ENCODE data around the gene ADCY4. TPM values are rescaled to one million over a fixed set of nuclear protein-coding genes. Genes with fewer than 3 reads are reported as not detected.

The ADCY4 gene
- total and polyA plus RNA-seq, 2 donors (not counting 3 experiments of a cell fraction or from before 2014, with no cell fraction given) = 81.6 to 84.0 TPM

DNA sequence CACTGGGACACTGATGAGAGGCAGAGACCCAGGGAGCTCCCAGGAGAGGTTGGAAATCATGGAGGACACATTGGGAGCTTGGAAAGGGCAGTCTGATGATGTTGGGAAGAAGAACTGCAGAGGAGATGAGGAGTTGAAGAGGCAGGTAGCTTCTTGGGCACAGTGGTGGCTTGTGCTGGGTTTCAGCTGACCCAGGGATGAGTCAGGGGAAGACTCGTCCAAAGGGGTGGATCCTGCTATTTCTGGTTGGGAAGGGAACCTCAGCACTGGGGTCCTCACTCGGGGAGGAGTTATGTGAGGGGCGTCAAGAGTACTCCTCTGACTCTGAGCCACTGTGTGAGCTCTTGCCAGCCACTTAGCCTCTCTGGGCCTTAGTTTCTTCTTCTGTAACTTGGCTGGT lies 11.5 kb downstream of the ADCY4 start:
- no peak overlapping the region for H3K27ac ChIP-seq (ENCODE audit: insufficient read depth, low read depth, low read length)
- POLR2A ChIA-PET = no interaction called here
- H3K9me3 ChIP-seq (replicated peaks; ENCODE audit: control insufficient read depth, insufficient read depth, low read length) = no peaks in the 10 kb centered on the region
- intact Hi-C loops (cut with micrococcal nuclease) (no loop called here), dilution Hi-C loops (cut with MboI; ENCODE audit: extremely low pct_ligation_motif_present, low sequenced_read_pairs) (no loop called here)
- H3K9ac ChIP-seq (replicated peaks; ENCODE audit: extremely low read depth, insufficient read depth, low read length) = no peak overlapping the region
- no peak for TF ChIP-seq POLR2A (IDR thresholded peaks at IDR 0.05; ENCODE audit: low read depth, low read length)
- no peak for TF ChIP-seq FOS (IDR thresholded peaks at IDR 0.05; ENCODE audit: borderline replicate concordance, insufficient read depth, low read length)
- TF ChIP-seq JUN (IDR thresholded peaks at IDR 0.05; ENCODE audit: borderline replicate concordance, insufficient read depth, insufficient read length, low read depth) = no peak
- TF ChIP-seq POLR2AphosphoS5 (IDR thresholded peaks at IDR 0.05; ENCODE audit: insufficient read depth, low read depth, low read length) = no peak
- TF ChIP-seq, protein P1, sequence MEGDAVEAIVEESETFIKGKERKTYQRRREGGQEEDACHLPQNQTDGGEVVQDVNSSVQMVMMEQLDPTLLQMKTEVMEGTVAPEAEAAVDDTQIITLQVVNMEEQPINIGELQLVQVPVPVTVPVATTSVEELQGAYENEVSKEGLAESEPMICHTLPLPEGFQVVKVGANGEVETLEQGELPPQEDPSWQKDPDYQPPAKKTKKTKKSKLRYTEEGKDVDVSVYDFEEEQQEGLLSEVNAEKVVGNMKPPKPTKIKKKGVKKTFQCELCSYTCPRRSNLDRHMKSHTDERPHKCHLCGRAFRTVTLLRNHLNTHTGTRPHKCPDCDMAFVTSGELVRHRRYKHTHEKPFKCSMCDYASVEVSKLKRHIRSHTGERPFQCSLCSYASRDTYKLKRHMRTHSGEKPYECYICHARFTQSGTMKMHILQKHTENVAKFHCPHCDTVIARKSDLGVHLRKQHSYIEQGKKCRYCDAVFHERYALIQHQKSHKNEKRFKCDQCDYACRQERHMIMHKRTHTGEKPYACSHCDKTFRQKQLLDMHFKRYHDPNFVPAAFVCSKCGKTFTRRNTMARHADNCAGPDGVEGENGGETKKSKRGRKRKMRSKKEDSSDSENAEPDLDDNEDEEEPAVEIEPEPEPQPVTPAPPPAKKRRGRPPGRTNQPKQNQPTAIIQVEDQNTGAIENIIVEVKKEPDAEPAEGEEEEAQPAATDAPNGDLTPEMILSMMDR (IDR thresholded peaks at IDR 0.05; ENCODE audit: extremely low read depth in 1 of 2, insufficient read depth in 1 of 2, low read depth in 1 of 2, low read length in 2 of 2) = no peak
- TF ChIP-seq, protein P2, sequence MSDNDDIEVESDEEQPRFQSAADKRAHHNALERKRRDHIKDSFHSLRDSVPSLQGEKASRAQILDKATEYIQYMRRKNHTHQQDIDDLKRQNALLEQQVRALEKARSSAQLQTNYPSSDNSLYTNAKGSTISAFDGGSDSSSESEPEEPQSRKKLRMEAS (IDR thresholded peaks at IDR 0.05; ENCODE audit: insufficient read depth, insufficient read length) = no peak
- TF ChIP-seq EZH2 (IDR thresholded peaks at IDR 0.05; ENCODE audit: borderline replicate concordance, low read depth, low read length, severe bottlenecking) = no peak
- no peak for TF ChIP-seq GATA2 (IDR thresholded peaks at IDR 0.05; ENCODE audit: insufficient read depth, insufficient read length, low read depth, low read length)
- TF ChIP-seq MYC (IDR thresholded peaks at IDR 0.05; ENCODE audit: low read depth, low read length) = no peak
- no TSS peak for BruUV-seq (replicated peaks)
- H3K9me1 ChIP-seq (replicated peaks; ENCODE audit: control insufficient read depth, extremely low read depth, insufficient read depth, low read length) = no peaks in the 10 kb centered on the region
- CTCF ChIA-PET = interaction anchor here (4.4 to 20.1 kb wide), 3 partner anchors 10 to 111 kb away, joined by 14 to 811 read pairs (median 23); partner anchors contain the start of genes CBLN3, CIDEB and KHNYN
- H4K20me1 ChIP-seq (replicated peaks; ENCODE audit: control insufficient read depth, extremely low read depth, insufficient read depth, low read length) = no peaks in the 10 kb centered on the region
- H3K4me1 ChIP-seq (ENCODE audit: control insufficient read depth, extremely low read depth, insufficient read depth, low read length) = peaks cover 5% of the 10 kb centered on the region
- no peaks in the 10 kb centered on the region for H3K27me3 ChIP-seq (ENCODE audit: control insufficient read depth in 2 of 2, insufficient read depth in 2 of 2, low read length in 2 of 2)
- H2AFZ ChIP-seq (ENCODE audit: low read depth, low read length) = no peak overlapping the region
- peaks cover 0 to 17% of the 10 kb centered on the region in 2 experiments for H3K36me3 ChIP-seq (ENCODE audit: control insufficient read depth in 2 of 2, extremely low read depth in 1 of 2, insufficient read depth in 2 of 2, low read length in 2 of 2)
- H3K4me3 ChIP-seq (replicated peaks in 1 of 3; ENCODE audit: insufficient read depth in 1 of 3, low read depth in 1 of 3, low read length in 3 of 3) = no peak overlapping the region
- no peak overlapping the region for H3K4me2 ChIP-seq (ENCODE audit: insufficient read depth, low read length)
- DNase-seq (ENCODE audit: low read depth, low spot score) (no peak), FAIRE-seq (no peak)
- no peaks in the 10 kb centered on the region for H3K79me2 ChIP-seq (ENCODE audit: control insufficient read depth, insufficient read depth, low read length)
